ENCODE measurements around the gene VSIG10L2.

DNA sequence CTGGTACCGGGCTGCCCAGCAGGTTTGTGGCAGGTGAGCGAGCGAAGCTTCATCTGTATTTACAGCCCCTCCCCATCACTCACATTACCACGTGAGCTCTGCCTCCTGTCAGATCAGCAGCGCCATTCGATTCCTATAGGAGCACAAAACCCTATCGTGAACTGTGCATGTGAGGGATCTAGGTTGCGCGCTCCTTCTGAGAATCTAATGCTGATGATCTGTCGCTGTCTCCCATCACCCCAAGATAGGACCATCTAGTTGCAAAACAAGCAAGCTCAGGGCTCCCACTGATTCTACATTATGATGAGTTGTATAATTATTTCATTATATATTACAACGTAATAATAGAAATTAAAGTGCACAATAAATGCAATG is 15.8 kb upstream of the VSIG10L2 start:
- TF ChIP-seq, protein P1, sequence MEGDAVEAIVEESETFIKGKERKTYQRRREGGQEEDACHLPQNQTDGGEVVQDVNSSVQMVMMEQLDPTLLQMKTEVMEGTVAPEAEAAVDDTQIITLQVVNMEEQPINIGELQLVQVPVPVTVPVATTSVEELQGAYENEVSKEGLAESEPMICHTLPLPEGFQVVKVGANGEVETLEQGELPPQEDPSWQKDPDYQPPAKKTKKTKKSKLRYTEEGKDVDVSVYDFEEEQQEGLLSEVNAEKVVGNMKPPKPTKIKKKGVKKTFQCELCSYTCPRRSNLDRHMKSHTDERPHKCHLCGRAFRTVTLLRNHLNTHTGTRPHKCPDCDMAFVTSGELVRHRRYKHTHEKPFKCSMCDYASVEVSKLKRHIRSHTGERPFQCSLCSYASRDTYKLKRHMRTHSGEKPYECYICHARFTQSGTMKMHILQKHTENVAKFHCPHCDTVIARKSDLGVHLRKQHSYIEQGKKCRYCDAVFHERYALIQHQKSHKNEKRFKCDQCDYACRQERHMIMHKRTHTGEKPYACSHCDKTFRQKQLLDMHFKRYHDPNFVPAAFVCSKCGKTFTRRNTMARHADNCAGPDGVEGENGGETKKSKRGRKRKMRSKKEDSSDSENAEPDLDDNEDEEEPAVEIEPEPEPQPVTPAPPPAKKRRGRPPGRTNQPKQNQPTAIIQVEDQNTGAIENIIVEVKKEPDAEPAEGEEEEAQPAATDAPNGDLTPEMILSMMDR (IDR thresholded peaks at IDR 0.05), result no peak
- no peak for TF ChIP-seq POLR2AphosphoS5 (IDR thresholded peaks at IDR 0.05)
- no peak for TF ChIP-seq POLR2A (IDR thresholded peaks at IDR 0.05)
- TF ChIP-seq EP300 (IDR thresholded peaks at IDR 0.05), result no peak
